H1 (cell line): ENCODE measurements around the gene OXTR. TPM values are rescaled to one million over a fixed set of nuclear protein-coding genes. Genes with fewer than 3 reads are reported as not detected.

Source experiments
- CTCF ChIA-PET: fragments of 300-600 bp; sonication (Branson Sonifier 250); formaldehyde crosslinking; loops from one replicate; lab custom pipeline; 2021; ENCODE audit not compliant: partially characterized antibody; lab: Charles Lee
- POLR2A ChIA-PET: fragments of 300-600 bp; sonication (Branson Sonifier 250); formaldehyde crosslinking; loops from one replicate; lab custom pipeline; 2021; ENCODE audit warnings: inconsistent platforms; ENCODE audit not compliant: partially characterized antibody; lab: Charles Lee
- DNase-seq, 2 experiments: peaks; one replicate each; pipeline versions ENCODE4 v3.0.0 to v3.0.0-alpha.2; 2010 to 2022; ENCODE audit warnings: low spot score in 2 of 2, low read depth in 1 of 2, mixed read lengths in 1 of 2
- FAIRE-seq: peaks from 2 replicates; lab custom pipeline; 2011; peaks lifted over from hg19 to GRCh38; lab: Jason Lieb, UNC
- H2AFZ ChIP-seq: 2 replicates; pipeline ENCODE4 v1.8.1; 2012; ENCODE audit warnings: low read length, inconsistent platforms
- H2AK5ac ChIP-seq: 2 replicates; pipeline ENCODE4 v1.6.1; 2013; ENCODE audit warnings: low read depth, low read length
- H2BK120ac ChIP-seq: replicated peaks from 2 replicates; pipeline ENCODE3; 2013; ENCODE audit warnings: low read depth, low read length, inconsistent platforms
- H2BK12ac ChIP-seq: 2 replicates; pipeline ENCODE4 v1.6.1; 2013; ENCODE audit warnings: low read depth, low read length
- H2BK15ac ChIP-seq: 2 replicates; pipeline ENCODE4 v1.6.1; 2013; ENCODE audit warnings: low read length
- H2BK20ac ChIP-seq: 2 replicates; pipeline ENCODE4 v1.6.1; 2013; ENCODE audit warnings: low read length
- H2BK5ac ChIP-seq: 2 replicates; pipeline ENCODE4 v1.6.1; 2013; ENCODE audit warnings: low read depth, low read length
- H3K14ac ChIP-seq: 2 replicates; pipeline ENCODE4 v1.6.1; 2013; ENCODE audit warnings: inconsistent platforms; ENCODE audit not compliant: insufficient read length
- H3K18ac ChIP-seq: 2 replicates; pipeline ENCODE4 v1.6.1; 2013; ENCODE audit warnings: low read length; ENCODE audit errors: extremely low read depth
- H3K23ac ChIP-seq: 2 replicates; pipeline ENCODE4 v1.6.1; 2013; ENCODE audit warnings: inconsistent platforms; ENCODE audit not compliant: insufficient read length
- H3K23me2 ChIP-seq: 2 replicates; pipeline ENCODE4 v1.6.1; 2013; ENCODE audit warnings: low read depth, low read length
- H3K27ac ChIP-seq: 2 replicates; pipeline ENCODE4 v1.6.1; 2011; ENCODE audit warnings: low read depth, low read length, inconsistent platforms
- H3K27me3 ChIP-seq, 4 experiments: replicated peaks in 1 of 4; 1 replicate in 1 of 4; 2 replicates in 3 of 4; pipeline versions ENCODE4 v1.6.1 to v1.8.1; 2011 to 2013; ENCODE audit warnings: low read length in 3 of 4, mild to moderate bottlenecking in 3 of 4, inconsistent platforms in 2 of 4, mixed read lengths in 2 of 4, moderate library complexity in 1 of 4; ENCODE audit not compliant: control insufficient read depth in 3 of 4, insufficient read depth in 3 of 4; ENCODE audit errors: extremely low read depth in 1 of 4
- H3K36me3 ChIP-seq, 4 experiments: 2 replicates each; pipeline versions ENCODE4 v1.6.1 to v1.8.1; 2011 to 2013; ENCODE audit warnings: mild to moderate bottlenecking in 4 of 4, low read length in 3 of 4, moderate library complexity in 2 of 4, control low read depth in 1 of 4, inconsistent platforms in 1 of 4; ENCODE audit not compliant: insufficient read depth in 4 of 4, control insufficient read depth in 2 of 4
- H3K4ac ChIP-seq: replicated peaks from 2 replicates; pipeline ENCODE3; 2013; ENCODE audit warnings: low read length, low read depth, mixed read lengths, inconsistent platforms; ENCODE audit not compliant: insufficient read length
- H3K4me1 ChIP-seq, 4 experiments: replicated peaks in 1 of 4; 1 replicate in 1 of 4; 2 replicates in 3 of 4; pipeline versions ENCODE4 v1.6.1 to v1.8.1; 2011 to 2013; ENCODE audit warnings: low read length in 3 of 4, inconsistent platforms in 2 of 4, mixed read lengths in 1 of 4; ENCODE audit not compliant: insufficient read depth in 4 of 4, control insufficient read depth in 3 of 4
- H3K4me2 ChIP-seq, 2 experiments: 2 replicates each; pipeline versions ENCODE4 v1.6.1 to v1.8.1; 2011 to 2013; ENCODE audit warnings: low read depth in 2 of 2, low read length in 2 of 2, control low read depth in 1 of 2, inconsistent platforms in 1 of 2, mild to moderate bottlenecking in 1 of 2; ENCODE audit not compliant: insufficient read depth in 1 of 2
- H3K4me3 ChIP-seq, 4 experiments: fragments of 200-600, 300-600 bp in 1 of 4; sonication (generic), shearing (Covaris generic), sonication (Bioruptor Twin) in 1 of 4; 2 replicates each; pipeline versions ENCODE4 v1.5.1 to v1.8.1; 2011 to 2016; ENCODE audit warnings: low read length in 4 of 4, low read depth in 3 of 4, control low read depth in 2 of 4, inconsistent platforms in 2 of 4, mild to moderate bottlenecking in 2 of 4, mixed read lengths in 1 of 4, moderate library complexity in 1 of 4; ENCODE audit not compliant: insufficient read depth in 2 of 4; ENCODE audit errors: extremely low read depth in 1 of 4
- H3K56ac ChIP-seq: replicated peaks from 2 replicates; pipeline ENCODE3; 2013; ENCODE audit warnings: low read depth, mild to moderate bottlenecking, mixed read lengths, low read length, inconsistent platforms; ENCODE audit not compliant: insufficient read length
- H3K79me1 ChIP-seq: 2 replicates; pipeline ENCODE4 v1.6.1; 2013; ENCODE audit warnings: low read depth, low read length, control low read depth
- H3K79me2 ChIP-seq, 2 experiments: 2 replicates each; pipeline versions ENCODE4 v1.6.1 to v1.8.1; 2012 to 2013; ENCODE audit warnings: low read length in 2 of 2, mild to moderate bottlenecking in 2 of 2, inconsistent platforms in 1 of 2; ENCODE audit not compliant: insufficient read depth in 2 of 2, control insufficient read depth in 1 of 2
- H3K9ac ChIP-seq, 4 experiments: replicated peaks in 1 of 4; 1 replicate in 1 of 4; 2 replicates in 3 of 4; pipeline versions ENCODE4 v1.6.1 to v1.8.1; 2011 to 2013; ENCODE audit warnings: low read depth in 3 of 4, low read length in 3 of 4, control low read depth in 2 of 4, mild to moderate bottlenecking in 2 of 4, moderate library complexity in 2 of 4, inconsistent platforms in 1 of 4; ENCODE audit errors: extremely low read depth in 1 of 4
- H3K9me3 ChIP-seq, 2 experiments: 2 replicates each; pipeline versions ENCODE4 v1.6.1 to v1.8.1; 2012 to 2013; ENCODE audit warnings: mild to moderate bottlenecking in 2 of 2, moderate library complexity in 2 of 2, control low read depth in 1 of 2, inconsistent platforms in 1 of 2, low read depth in 1 of 2, low read length in 1 of 2, mixed read lengths in 1 of 2; ENCODE audit not compliant: insufficient read depth in 2 of 2
- H4K20me1 ChIP-seq, 2 experiments: replicated peaks in 1 of 2; 2 replicates each; pipeline versions ENCODE3 to v1.8.1; 2011 to 2013; ENCODE audit warnings: inconsistent platforms in 2 of 2, low read length in 2 of 2, mild to moderate bottlenecking in 1 of 2; ENCODE audit not compliant: insufficient read depth in 2 of 2, control insufficient read depth in 1 of 2
- H4K5ac ChIP-seq: 2 replicates; pipeline ENCODE4 v1.6.1; 2013; ENCODE audit warnings: low read length, low read depth, mixed read lengths, inconsistent platforms; ENCODE audit not compliant: insufficient read length
- H4K8ac ChIP-seq: 2 replicates; pipeline ENCODE4 v1.8.0; 2013; ENCODE audit warnings: mild to moderate bottlenecking, moderate library complexity, low read length, inconsistent platforms; ENCODE audit not compliant: insufficient read depth; ENCODE audit errors: extremely low read depth
- H4K91ac ChIP-seq: replicated peaks from 2 replicates; pipeline ENCODE3; 2013; ENCODE audit warnings: low read length, mixed read lengths, inconsistent platforms; ENCODE audit not compliant: insufficient read length
- GTF2F1 ChIP-seq: IDR thresholded peaks from 2 replicates; pipeline ENCODE4 v1.6.1; 2012; ENCODE audit warnings: low read depth, low read length, improper control_type of control experiment, borderline replicate concordance
- ZNF274 ChIP-seq: IDR thresholded peaks from 2 replicates; pipeline ENCODE4 v1.7.0; 2012; ENCODE audit warnings: low read length, borderline replicate concordance; ENCODE audit errors: extremely low read depth
- WGBS, 2 experiments: shearing (Covaris generic) in 1 of 2; methylation state at CpG; one replicate each; pipeline versions ENCODE4 v1.1.6 to v1.1.7; 2013 to 2015; ENCODE audit warnings: low lambda C conversion rate in 2 of 2, mixed read lengths in 2 of 2, inconsistent platforms in 1 of 2, low coverage in 1 of 2, missing lambda C conversion rate in 1 of 2; ENCODE audit not compliant: insufficient replicate concordance in 2 of 2, insufficient coverage in 1 of 2, insufficient read length in 1 of 2; ENCODE audit errors: extremely low coverage in 1 of 2, missing lambda C conversion rate in 1 of 2; 5-methylcytosine and 5-hydroxymethylcytosine counted together
- polyA plus RNA-seq, 7 experiments: library from polyadenylated mRNA; depleted of rRNA in 3 of 7; stranded (reverse) in 5 of 7; unstranded in 2 of 7; fragments of >200 nt in 5 of 7; fragments of 200-250 nt in 2 of 7; gene quantifications; 1 replicate in 5 of 7; 2 replicates in 1 of 7; 4 replicates in 1 of 7; pipeline versions ENCODE4 v1.2.1 to v1.2.3, GENCODE V29; 2011 to 2013; ENCODE audit warnings: missing spikeins in 2 of 7, mixed read lengths in 2 of 7
- total RNA-seq: library from RNA; stranded (reverse); fragmentation: NEBNext Ultra II Directional; extraction: Animal tissue kit (Norgen Biotek cat#: 25700); gene quantifications from 2 replicates; pipeline ENCODE4 v1.2.1, GENCODE V29; 2021

Gene OXTR
- total and polyA plus RNA-seq, 2 of the 8 experiments (the other 6 are each of a cell fraction or from before 2014, with no cell fraction given) = 0.77 to 2.3 TPM

- peak; percentile 55; the same call in 1 of the 2 replicates for TF ChIP-seq ZNF274
- TF ChIP-seq GTF2F1 = no peak
- 81% methylated on average over 3 of the region's 3 CpGs; no CpG with 5 or more reads in 1 of the 2 experiments for WGBS, 2 experiments
These were observed 63.8 kb downstream of the OXTR start for GRCh38 chr3:8705575-8705974.

More at GRCh38 chr3:8705575-8705974, 63.8 kb downstream of the OXTR start:
- Histone ChIP-seq H3K36me3 (no peaks in the 10 kb centered on the region), H3K4me3 (no peak overlapping the region), H3K56ac (no peak overlapping the region), H3K79me2 (no peaks in the 10 kb centered on the region), H4K91ac (no peak overlapping the region), H2BK120ac (no peak overlapping the region), H4K8ac (no peak overlapping the region), H3K14ac (no peak overlapping the region), H3K23ac (no peak overlapping the region), H4K5ac (no peak overlapping the region), H2BK5ac (no peak overlapping the region), H3K18ac (no peak overlapping the region), H3K79me1 (no peaks in the 10 kb centered on the region), H3K9ac (no peak overlapping the region), H3K4ac (no peak overlapping the region), H2AFZ (no peak overlapping the region), H3K27me3 (peaks cover 3 to 20% (median 19%) of the 10 kb centered on the region in 4 experiments), H3K27ac (no peak overlapping the region), H2BK15ac (no peak overlapping the region), H3K4me2 (no peak overlapping the region), H3K23me2 (no peaks in the 10 kb centered on the region), H2BK20ac (no peak overlapping the region), H3K9me3 (peaks cover 0 to 6% of the 10 kb centered on the region in 2 experiments; a peak in 1 of 4 replicates), H4K20me1 (peaks cover 0 to 1% of the 10 kb centered on the region in 2 experiments), H2AK5ac (no peak overlapping the region), H2BK12ac (no peak overlapping the region), H3K4me1 (no peaks in the 10 kb centered on the region)
- CTCF ChIA-PET = interaction anchor here (1.0 to 2.8 kb wide), 5 partner anchors 8 to 64 kb away, joined by 3 to 20 read pairs (median 6); partner anchors contain the start of gene OXTR
- no peak for DNase-seq
- FAIRE-seq = no peak
- POLR2A ChIA-PET = no interaction called here
